T-helper 1 cell treated with Interleukin-12 subunit alpha and Interleukin-12 subunit beta and Interleukin-4 antibody, amounts not matched to agents 30 ng/mL and 1 ng/mL, for 36 hours (primary cell): ENCODE measurements around the gene GOLGA7B. TPM values are rescaled to one million over a fixed set of nuclear protein-coding genes. Genes with fewer than 3 reads are reported as not detected.

Experiments used
- intact Hi-C: fragments of 100-400 bp; cut with micrococcal nuclease; formaldehyde crosslinking; loops from one replicate; pipeline ENCODE4 v1.15.1; 2024
- total RNA-seq: library from RNA; stranded (reverse); gene quantifications from 2 replicates; pipeline ENCODE4 v1.2.3, GENCODE V29; 2022

Gene GOLGA7B
- total RNA-seq, 1 donor from 2014 or later = 5.5 TPM

DNA sequence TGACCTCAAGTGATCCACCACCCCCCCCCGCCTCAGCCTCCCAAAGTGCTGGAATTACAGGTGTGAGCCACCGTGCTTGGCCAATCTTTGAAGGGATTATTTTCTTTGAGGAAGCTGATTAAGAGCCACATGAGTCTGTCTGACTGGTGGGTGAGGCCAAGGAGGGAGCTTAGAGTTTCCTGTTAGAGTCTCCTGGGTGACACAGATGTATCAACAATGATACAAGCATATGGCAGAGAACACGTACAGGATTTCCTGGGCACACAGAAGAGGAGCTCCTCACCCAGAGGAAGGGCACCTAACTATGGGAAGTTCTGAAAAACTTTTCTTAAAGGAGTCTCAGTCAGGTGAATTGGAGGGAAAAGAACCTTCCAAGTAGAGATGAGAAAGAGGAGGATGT lies 69.4 kb downstream of the GOLGA7B start:
- intact Hi-C loops = no loop called here

DNA sequence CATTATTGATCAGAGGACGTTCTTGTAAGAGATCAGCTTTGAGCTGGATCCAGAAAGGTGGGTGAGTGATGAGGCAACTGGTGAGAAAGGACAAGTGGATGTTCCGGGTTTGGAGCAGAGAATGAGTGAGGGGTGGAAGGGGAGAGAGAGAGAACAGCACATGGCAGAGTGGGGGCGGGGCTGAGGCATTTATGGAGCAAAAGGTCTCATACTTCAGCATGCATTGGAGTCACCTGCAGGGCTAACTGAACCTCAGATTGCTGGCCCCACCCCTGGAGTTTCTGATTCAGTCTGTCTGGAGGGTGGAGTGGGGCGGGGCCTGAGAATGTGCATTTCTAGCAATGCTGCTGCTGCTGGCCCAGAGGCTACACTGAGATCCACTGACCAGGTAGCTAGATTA lies 71.2 kb downstream of the GOLGA7B start:
- intact Hi-C loops = no loop called here

Other genes starting within 250 kb of the GOLGA7B start
- gene MORN4, start 216.3 kb upstream of the GOLGA7B start, total RNA-seq = 1.1 and 1.3 TPM in 2 replicates
- 13.9 and 14.1 TPM in 2 replicates for gene PI4K2A, start 209.2 kb upstream of the GOLGA7B start, total RNA-seq
- 0.42 and 0.83 TPM in 2 replicates for gene AVPI1, start 162.6 kb upstream of the GOLGA7B start, total RNA-seq
- 2.7 TPM in 2 replicates for gene MARVELD1, start 136.1 kb upstream of the GOLGA7B start, total RNA-seq
- gene ZFYVE27, start 112.7 kb upstream of the GOLGA7B start, total RNA-seq = 33.1 and 33.6 TPM in 2 replicates
- not detected in 2 replicates for gene SFRP5, start 77.8 kb upstream of the GOLGA7B start, total RNA-seq
- gene CRTAC1, start 180.8 kb downstream of the GOLGA7B start, total RNA-seq = not detected in 2 replicates